Fibroblast of the conjunctiva (primary cell): Measurements from ENCODE around the gene SEC61A2.
"Not testable (repeated sequence)": the region's sequence is repeated elsewhere in the genome, so short reads cannot be mapped to it uniquely, and the experiment has no call there.

ENCODE experiments used
- DNase-seq: peaks from one replicate; pipeline ENCODE4 v3.0.0-alpha.2; 2010; ENCODE audit warnings: low read depth

The SEC61A2 gene

GRCh38 chr10:12160664-12161063 is 31.2 kb downstream of the SEC61A2 start:
- no peak for DNase-seq

- DNase-seq = no peak
Observed at GRCh38 chr10:12162927-12163326, 33.5 kb downstream of the SEC61A2 start.

GRCh38 chr10:12164085-12164484 is 34.6 kb downstream of the SEC61A2 start:
- DNase-seq = no peak

- DNase-seq = no peak
Observed at GRCh38 chr10:12165036-12165435, 35.6 kb downstream of the SEC61A2 start.

GRCh38 chr10:12165999-12166775 is 36.7 kb downstream of the SEC61A2 start:
- DNase-seq = no peak

GRCh38 chr10:12171512-12171911 is 42.0 kb downstream of the SEC61A2 start:
- DNase-seq = not testable (repeated sequence)

- no peak for DNase-seq
Observed at GRCh38 chr10:12177642-12178041, 48.2 kb downstream of the SEC61A2 start.

- DNase-seq = no peak
Observed at GRCh38 chr10:12179606-12180170, 50.2 kb downstream of the SEC61A2 start.

- DNase-seq = no peak
Observed at GRCh38 chr10:12180221-12180974, 50.9 kb downstream of the SEC61A2 start.

GRCh38 chr10:12181065-12181775 is 51.7 kb downstream of the SEC61A2 start:
- no peak for DNase-seq

GRCh38 chr10:12184165-12184564 is 54.7 kb downstream of the SEC61A2 start:
- DNase-seq = no peak

- no peak for DNase-seq
Observed at GRCh38 chr10:12186323-12186722, 56.8 kb downstream of the SEC61A2 start.

- DNase-seq = no peak
Observed at GRCh38 chr10:12187321-12187905, 57.9 kb downstream of the SEC61A2 start.

- no peak for DNase-seq
Observed at GRCh38 chr10:12188656-12189055, 59.2 kb downstream of the SEC61A2 start.

GRCh38 chr10:12189426-12189825 is 59.9 kb downstream of the SEC61A2 start:
- no peak for DNase-seq

GRCh38 chr10:12191715-12192114 is 62.2 kb downstream of the SEC61A2 start:
- peak; percentile 10 for DNase-seq

- peak; percentile 33 for DNase-seq
Observed at GRCh38 chr10:12193193-12193592, 63.7 kb downstream of the SEC61A2 start.

GRCh38 chr10:12194752-12195271 is 65.3 kb downstream of the SEC61A2 start:
- peak; percentile 9 for DNase-seq

GRCh38 chr10:12195281-12195602 is 65.8 kb downstream of the SEC61A2 start:
- no peak for DNase-seq

GRCh38 chr10:12195603-12196506 is 66.4 kb downstream of the SEC61A2 start, which contains the start of the genes CDC123 and NUDT5:
TSS of gene CDC123 (plus strand) at chr10:12196188. CDS start at chr10:12196246, 58 bp downstream.
TSS of gene NUDT5 (minus strand) at chr10:12195891. CDS start at chr10:12186291, 9,600 bp downstream.
- DNase-seq = peak; percentile 71
